Neural crest cell (in vitro differentiated cells): ENCODE measurements around the gene DNAJC27. TPM values are rescaled to one million over a fixed set of nuclear protein-coding genes. Genes with fewer than 3 reads are reported as not detected.

Experiments used
- DNase-seq: peaks from one replicate; pipeline ENCODE4 v3.0.0; 2021; ENCODE audit warnings: low read depth, mixed read lengths, low spot score
- H3K27ac Mint-ChIP-seq: one replicate; pipeline ENCODE4 v1.8.0; 2021; ENCODE audit warnings: mild to moderate bottlenecking, mixed read lengths; ENCODE audit not compliant: unreplicated experiment
- H3K27me3 Mint-ChIP-seq: 2 replicates; pipeline ENCODE4 v1.8.0; 2021; ENCODE audit warnings: low read depth, mild to moderate bottlenecking, mixed read lengths
- H3K36me3 Mint-ChIP-seq: 2 replicates; pipeline ENCODE4 v1.8.0; 2021; ENCODE audit warnings: low read depth, mild to moderate bottlenecking, mixed read lengths
- H3K4me1 Mint-ChIP-seq: 2 replicates; pipeline ENCODE4 v1.8.0; 2021; ENCODE audit warnings: mixed read lengths
- H3K4me3 Mint-ChIP-seq: one replicate; pipeline ENCODE4 v1.8.0; 2021; ENCODE audit warnings: mild to moderate bottlenecking, mixed read lengths
- H3K9me3 Mint-ChIP-seq: 2 replicates; pipeline ENCODE4 v1.8.0; 2021; ENCODE audit warnings: mixed read lengths
- total RNA-seq: library from RNA; stranded (reverse); gene quantifications from 2 replicates; pipeline ENCODE4 v1.2.1, GENCODE V29; 2021
- TF ChIP-seq, protein P1 (sequence below): fragments of 200-600 bp; sonication (generic); conservative IDR thresholded peaks from 2 replicates; pipeline ENCODE4 v1.5.0; 2021; ENCODE audit warnings: antibody characterized with exemption, mild to moderate bottlenecking

DNAJC27 gene
- total RNA-seq, 1 donor from 2014 or later = 8.1 TPM

DNA sequence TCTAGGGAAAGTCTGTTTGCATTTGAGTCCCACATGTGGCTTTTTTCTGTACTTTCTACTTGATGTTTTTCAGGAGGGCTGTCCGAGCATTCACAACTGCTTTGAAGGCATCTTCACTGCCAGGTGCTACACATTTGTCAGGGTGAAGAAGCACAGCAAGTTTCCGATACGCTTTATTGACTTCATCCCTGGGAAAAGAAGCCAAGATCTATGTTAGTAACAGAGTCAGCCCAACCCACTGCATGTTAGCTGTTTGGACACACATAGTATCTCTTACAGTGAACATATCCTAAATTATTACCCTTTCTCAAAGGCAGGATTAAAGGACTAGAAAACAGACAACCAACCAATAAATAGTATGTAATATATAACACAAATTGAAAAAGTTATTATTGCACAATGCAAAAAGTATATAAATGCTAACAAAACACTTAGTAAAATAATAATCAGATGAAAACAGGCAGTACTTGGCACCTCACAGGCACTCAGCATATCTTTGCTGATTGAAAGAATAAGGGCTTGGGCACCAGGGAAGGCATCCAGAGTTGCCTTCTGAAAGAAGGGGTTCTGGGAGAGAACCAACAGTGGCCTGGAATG lies 24.1 kb downstream of the DNAJC27 start:
- Mint-ChIP-seq H3K27me3 (no peaks in the 10 kb centered on the region), H3K4me3 (no peak overlapping the region), H3K27ac (no peak overlapping the region), H3K9me3 (no peaks in the 10 kb centered on the region), H3K4me1 (peaks cover 21% of the 10 kb centered on the region), H3K36me3 (peaks cover 17% of the 10 kb centered on the region)
- no peak for DNase-seq
- TF ChIP-seq, protein P1, sequence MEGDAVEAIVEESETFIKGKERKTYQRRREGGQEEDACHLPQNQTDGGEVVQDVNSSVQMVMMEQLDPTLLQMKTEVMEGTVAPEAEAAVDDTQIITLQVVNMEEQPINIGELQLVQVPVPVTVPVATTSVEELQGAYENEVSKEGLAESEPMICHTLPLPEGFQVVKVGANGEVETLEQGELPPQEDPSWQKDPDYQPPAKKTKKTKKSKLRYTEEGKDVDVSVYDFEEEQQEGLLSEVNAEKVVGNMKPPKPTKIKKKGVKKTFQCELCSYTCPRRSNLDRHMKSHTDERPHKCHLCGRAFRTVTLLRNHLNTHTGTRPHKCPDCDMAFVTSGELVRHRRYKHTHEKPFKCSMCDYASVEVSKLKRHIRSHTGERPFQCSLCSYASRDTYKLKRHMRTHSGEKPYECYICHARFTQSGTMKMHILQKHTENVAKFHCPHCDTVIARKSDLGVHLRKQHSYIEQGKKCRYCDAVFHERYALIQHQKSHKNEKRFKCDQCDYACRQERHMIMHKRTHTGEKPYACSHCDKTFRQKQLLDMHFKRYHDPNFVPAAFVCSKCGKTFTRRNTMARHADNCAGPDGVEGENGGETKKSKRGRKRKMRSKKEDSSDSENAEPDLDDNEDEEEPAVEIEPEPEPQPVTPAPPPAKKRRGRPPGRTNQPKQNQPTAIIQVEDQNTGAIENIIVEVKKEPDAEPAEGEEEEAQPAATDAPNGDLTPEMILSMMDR = no peak

GRCh38 chr2:24945907-24946306 lies 25.8 kb downstream of the DNAJC27 start:
- Mint-ChIP-seq H3K27ac (no peak overlapping the region), H3K27me3 (no peaks in the 10 kb centered on the region), H3K4me3 (no peak overlapping the region), H3K9me3 (no peaks in the 10 kb centered on the region), H3K4me1 (peaks cover 21% of the 10 kb centered on the region), H3K36me3 (peaks cover 10% of the 10 kb centered on the region)
- TF ChIP-seq, protein P1 = no peak
- no peak for DNase-seq

- Mint-ChIP-seq H3K27ac (no peak overlapping the region), H3K36me3 (peaks cover 8% of the 10 kb centered on the region), H3K9me3 (no peaks in the 10 kb centered on the region), H3K27me3 (no peaks in the 10 kb centered on the region), H3K4me3 (no peak overlapping the region), H3K4me1 (peaks cover 14% of the 10 kb centered on the region)
- no peak for DNase-seq
- TF ChIP-seq, protein P1 = no peak
These were observed 28.2 kb downstream of the DNAJC27 start for GRCh38 chr2:24943427-24944053.

DNA sequence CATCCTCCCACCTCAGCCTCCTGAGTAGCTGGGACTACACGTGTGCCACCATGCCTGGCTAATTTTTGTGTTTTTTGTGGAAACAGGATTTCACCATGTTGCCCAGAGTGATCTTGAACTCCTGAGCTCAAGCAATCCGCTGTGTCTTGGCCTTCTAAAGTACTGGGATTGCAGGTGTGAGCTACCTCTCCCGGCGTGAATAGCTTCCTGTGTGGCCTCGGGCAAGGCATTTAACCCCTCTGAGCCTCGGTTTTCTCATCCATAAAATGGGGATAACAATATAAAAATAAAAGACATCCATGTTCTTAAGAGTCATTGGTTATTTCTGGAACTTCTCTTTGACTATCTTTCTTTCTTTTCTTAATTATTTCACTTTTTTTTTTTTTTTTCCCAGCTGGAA lies 32.4 kb downstream of the DNAJC27 start:
- H3K4me1 Mint-ChIP-seq = peaks cover 5% of the 10 kb centered on the region
- H3K4me3 Mint-ChIP-seq = no peak overlapping the region
- DNase-seq = no peak
- no peaks in the 10 kb centered on the region for H3K9me3 Mint-ChIP-seq
- TF ChIP-seq, protein P1 = no peak
- H3K27ac Mint-ChIP-seq = no peak overlapping the region
- no peaks in the 10 kb centered on the region for H3K36me3 Mint-ChIP-seq
- H3K27me3 Mint-ChIP-seq = no peaks in the 10 kb centered on the region

DNA sequence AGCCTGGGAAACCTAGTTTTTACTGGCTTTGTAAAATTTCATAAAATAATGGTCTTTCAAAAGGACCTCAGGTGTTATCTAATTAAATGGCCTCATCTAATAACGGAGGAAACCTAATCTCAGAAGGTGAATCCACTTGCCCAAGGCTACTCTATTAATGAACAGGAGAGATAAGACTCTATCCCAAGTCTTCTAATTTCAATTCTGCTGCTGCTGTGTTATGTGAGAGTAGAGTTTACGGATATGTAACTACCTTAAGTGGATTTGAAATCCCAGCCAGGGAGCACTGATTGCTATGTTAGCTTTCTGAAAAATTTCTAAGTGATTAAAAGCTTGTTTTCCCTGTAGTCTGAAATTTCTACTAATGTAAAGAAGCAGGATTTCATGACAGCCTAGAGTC lies 34.5 kb downstream of the DNAJC27 start:
- Mint-ChIP-seq H3K27ac (no peak overlapping the region), H3K27me3 (no peaks in the 10 kb centered on the region), H3K4me3 (no peak overlapping the region), H3K4me1 (no peaks in the 10 kb centered on the region), H3K36me3 (no peaks in the 10 kb centered on the region), H3K9me3 (no peaks in the 10 kb centered on the region)
- no peak for DNase-seq
- TF ChIP-seq, protein P1 = no peak
